Ramos (cell line): ENCODE results near the gene CDH4.

Experiments used
- in situ Hi-C: fragments of 300-500 bp; cut with MboI; formaldehyde crosslinking; loops from one replicate; pipeline ENCODE4 v1.14.3; 2022; ENCODE audit warnings: low sequenced_read_pairs; ENCODE audit not compliant: unreplicated experiment

The CDH4 gene

DNA sequence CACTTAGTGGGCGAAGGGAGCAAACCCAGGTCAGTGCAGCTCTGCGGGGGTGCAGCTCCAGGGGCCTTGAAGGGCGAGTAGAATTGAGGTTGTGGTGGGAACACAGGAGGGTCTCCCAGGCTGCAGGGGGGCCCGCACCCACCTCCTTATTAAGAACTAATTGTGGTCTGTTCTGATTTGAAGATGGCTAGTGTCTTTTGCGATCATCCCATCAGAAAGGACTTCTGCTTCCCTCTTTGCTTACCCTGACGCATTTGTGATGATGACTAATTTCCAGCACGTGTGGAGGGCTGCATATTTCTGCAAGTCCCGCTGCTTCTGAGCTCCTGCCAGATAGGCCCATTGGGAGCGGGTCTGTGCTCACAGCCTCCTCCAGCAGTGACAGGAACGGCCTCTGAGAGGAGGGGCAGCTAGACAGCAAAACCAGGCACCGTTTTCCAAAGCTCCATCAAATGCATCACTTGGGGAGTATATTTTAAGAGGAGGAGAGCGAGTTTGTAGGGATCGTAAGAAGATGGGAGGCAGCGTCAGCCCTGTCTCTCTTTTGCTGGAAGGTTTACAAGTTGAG, 268.9 kb downstream of the CDH4 start:
- in situ Hi-C loops: no loop called here

- in situ Hi-C loops: no loop called here
These were observed 269.8 kb downstream of the CDH4 start for GRCh38 chr20:61521687-61522420.

GRCh38 chr20:61522498-61523090, 270.5 kb downstream of the CDH4 start:
- in situ Hi-C loops: no loop called here

DNA sequence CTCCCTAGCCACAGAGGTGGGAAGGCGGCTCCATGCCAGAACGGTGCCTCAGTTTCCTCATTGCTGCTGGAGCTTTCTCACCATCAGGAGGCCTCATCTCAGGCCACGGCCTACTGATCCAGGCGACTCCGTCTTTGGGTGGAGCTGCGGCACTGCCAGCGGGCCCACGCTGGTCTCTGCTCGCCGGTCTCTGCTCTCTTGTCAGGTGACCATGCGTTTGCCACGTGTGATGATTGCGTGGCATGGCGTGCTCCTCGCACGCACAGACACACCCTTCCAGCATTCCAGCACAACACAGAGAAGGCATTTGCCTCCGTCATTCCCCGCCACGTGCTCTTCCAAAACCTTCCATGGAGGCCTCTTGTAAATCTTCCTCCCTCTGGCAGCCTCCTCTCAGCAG, 271.1 kb downstream of the CDH4 start:
- in situ Hi-C loops: no loop called here

DNA sequence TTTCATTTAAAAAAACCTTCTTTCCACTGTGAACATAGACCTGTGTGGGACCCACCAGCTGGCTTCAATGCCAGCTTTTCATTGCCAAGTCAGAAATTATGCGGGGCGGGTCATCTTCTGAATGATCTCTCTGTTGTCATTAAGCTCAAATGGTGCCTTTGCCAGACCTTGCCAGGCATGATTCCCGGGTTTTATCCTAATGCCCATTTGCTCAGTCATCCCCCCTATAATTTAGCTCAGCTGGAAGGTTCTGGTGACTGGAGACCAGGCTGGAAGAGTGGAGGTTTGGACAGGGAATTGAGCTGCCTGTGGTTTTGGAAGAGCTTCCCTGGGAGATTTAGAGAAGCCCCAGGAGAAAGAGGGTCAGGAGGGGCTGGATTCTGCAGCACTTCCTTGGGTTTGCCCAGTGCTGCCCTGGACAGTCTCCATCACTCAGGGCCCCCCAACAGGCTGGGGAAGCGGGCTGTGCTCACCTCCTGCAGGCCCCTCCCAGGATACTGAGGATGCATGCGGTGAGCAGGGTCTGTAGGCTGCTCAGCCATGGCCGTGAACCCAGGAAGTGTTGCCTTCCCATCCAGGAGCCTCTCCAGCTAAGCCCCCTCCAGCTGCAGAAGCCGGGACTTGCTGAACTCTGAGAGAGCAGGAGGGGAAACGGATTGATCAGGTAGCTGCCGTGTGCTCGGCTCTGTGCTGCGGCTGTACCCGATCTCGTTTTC, 273.0 kb downstream of the CDH4 start:
- in situ Hi-C loops: no loop called here

DNA sequence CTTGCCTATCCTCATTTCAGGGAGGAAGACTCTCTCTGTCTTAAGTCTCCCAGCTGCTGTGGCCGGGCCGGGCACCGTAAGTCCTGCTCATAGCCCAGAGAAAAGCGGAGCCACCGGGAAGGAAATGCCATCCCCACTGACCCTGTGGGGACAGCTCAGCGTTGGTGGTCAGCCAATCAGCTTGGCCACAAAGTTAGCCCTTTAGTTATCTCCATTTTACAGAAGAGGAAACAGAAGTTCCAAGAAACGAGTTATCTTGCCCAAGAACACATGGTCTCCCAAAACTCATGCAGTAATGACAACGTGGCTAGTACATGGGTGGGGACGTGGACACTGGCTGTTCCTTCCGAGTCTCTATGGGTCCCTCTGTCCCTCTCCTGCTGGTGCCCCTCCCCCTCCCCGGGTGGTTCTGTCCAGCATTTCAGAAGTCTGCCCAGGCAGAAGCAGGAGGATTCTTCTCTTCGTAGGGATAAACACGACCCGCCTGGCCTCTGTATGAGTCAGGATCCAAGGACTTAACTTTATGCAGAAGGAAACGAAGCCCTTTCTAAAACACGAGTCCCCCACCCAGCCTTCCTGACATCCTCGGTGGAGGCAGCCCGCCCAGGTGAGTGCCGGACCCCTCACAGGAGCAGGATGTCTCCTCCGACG, 273.8 kb downstream of the CDH4 start:
- in situ Hi-C loops: no loop called here

DNA sequence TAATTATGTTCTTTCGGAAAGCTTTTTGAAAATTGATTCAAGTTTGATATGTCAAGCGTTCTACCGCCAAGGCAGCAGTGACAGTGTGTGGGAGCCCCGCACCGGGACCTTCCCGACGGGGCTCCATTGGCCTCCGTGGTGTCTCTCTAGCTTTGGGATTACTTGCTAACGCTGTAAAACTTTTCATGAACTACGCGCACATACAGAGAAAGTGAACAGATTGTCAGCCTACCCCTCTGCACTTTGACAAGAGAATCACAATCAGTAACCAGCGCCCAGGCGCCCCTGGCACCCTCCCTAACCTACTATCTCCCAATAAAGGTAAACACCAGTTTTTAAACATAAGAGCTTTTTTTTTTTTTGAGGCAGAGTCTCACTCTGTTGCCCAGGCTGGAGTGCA, 274.8 kb downstream of the CDH4 start:
- in situ Hi-C loops: no loop called here

DNA sequence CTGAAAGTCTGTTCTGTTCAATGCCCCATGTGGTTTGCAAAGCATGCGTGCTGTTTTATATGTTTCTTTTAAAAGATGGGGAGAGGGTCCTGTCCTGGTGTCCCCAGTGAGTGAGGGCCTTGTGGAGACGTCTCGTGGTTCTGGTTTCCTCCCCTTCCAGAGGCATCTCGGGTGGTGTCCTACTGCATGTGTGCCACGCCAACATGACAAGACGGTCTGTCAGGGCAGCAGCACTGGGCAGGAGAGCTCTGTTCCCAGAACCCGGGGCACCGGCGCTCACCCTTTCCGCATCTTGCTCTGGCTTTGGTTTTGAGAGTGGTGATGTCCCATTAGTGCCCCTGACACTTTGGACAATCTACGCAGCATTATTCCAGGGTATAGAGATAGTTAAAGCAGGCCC, 275.6 kb downstream of the CDH4 start:
- in situ Hi-C loops: no loop called here

- in situ Hi-C loops: no loop called here
These were observed 276.5 kb downstream of the CDH4 start for GRCh38 chr20:61528591-61528990.

DNA sequence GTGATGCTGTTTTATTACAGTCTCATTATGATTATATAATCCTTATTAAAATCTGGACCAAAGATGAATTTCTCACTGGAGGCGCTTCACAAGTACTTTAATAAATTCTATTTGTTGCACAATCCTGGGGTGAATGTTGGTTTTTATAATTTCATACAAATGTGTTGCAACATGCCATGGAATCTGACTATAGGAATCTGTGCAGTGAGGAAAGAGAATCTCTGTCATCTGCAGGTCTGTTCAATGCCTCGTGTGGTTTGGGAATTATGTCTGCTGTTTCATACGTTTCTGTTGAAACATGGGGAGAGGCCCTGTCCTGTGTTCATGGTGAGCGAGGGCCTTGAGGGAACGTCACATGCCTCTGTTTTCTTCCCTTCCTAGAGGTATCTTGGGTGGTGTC, 277.3 kb downstream of the CDH4 start:
- in situ Hi-C loops: no loop called here

GRCh38 chr20:61531553-61532345, 279.7 kb downstream of the CDH4 start:
- in situ Hi-C loops: no loop called here

DNA sequence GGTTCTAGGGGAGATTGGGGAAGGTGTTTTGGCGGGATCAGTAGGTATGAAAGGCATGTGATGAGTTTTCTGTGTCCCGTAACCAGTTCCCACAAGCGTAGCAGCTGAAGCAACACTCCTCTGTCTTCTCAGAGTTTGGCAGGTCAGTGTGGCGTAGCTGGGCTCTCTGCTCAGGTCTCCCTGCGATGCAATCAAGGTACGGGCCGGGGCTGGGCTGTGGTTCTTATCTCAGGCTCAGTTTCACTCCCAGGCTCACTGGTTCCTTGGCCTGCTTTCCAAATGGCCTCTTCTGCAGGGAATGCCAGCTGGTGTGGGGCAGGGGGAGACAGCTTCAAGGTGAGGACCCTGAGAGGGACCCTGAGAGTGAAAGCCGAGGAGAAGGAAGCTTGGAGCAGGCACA, 280.7 kb downstream of the CDH4 start:
- in situ Hi-C loops: no loop called here

DNA sequence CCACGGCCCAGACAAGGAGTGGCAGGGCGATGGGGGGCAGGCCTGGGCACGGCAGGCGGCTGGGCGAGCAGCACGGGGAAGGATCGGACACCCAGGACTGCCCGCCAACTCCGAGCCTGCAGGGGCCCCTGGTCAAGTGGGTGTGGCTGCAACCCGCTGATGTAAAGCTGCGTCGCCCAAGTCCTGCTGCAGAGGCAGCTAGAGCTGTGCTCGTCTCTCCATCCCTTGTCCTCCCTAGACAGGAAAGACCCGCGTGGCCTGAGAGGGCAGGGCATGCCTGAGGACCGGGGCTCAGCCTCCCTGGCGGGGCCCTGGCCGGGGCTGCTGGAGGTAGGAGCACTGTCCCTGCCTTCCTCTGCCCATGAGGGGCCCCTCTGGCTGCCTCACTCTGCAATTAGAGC, 281.2 kb downstream of the CDH4 start:
- in situ Hi-C loops: no loop called here

- in situ Hi-C loops: no loop called here
These were observed 282.3 kb downstream of the CDH4 start for GRCh38 chr20:61534346-61534745.

DNA sequence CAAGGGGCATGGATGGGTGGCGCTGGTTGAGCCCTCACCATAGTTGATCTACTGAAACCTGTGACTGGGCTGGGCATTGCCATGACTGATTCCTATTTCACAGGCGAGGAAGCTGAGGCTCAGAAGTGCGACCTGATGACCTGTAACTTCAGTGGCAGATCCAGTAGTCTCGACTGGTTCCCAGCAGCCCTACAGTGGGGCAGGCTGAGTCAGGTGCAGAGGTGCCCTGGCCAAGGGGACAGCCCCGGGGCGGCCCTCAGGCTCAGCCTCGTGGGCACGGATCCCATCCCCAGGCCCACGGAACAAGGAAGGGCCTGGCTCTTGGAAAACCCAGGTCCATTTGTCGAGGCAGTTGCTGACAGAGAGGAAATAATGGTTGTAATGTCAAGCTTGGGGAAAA, 283.0 kb downstream of the CDH4 start:
- in situ Hi-C loops: no loop called here

GRCh38 chr20:61535536-61535935, 283.5 kb downstream of the CDH4 start:
- in situ Hi-C loops: no loop called here

DNA sequence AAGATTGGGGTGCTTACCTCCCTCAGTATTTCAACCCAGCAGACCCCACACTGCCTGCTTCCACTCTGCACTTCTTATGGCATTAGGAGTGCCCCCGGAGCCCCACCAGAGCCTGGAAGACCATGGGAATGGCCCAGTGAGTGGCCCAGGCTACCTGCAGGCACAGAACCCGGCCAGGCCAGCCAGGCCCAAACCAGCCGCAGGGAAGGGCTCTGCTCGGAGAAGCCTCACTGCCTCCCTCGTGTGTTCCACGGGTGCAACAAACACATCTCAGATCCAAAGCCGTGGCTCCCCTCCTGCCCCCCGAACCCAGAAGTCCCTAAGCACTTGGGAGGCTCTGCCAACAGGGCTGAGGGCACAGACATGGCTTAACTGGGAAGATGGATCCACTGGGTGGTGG, 283.9 kb downstream of the CDH4 start:
- in situ Hi-C loops: no loop called here

GRCh38 chr20:61536671-61537070, 284.6 kb downstream of the CDH4 start:
- in situ Hi-C loops: no loop called here

GRCh38 chr20:61537239-61538182, 285.4 kb downstream of the CDH4 start:
- in situ Hi-C loops: no loop called here
